ENCODE results near the gene LTBP4.

Gene LTBP4

DNA sequence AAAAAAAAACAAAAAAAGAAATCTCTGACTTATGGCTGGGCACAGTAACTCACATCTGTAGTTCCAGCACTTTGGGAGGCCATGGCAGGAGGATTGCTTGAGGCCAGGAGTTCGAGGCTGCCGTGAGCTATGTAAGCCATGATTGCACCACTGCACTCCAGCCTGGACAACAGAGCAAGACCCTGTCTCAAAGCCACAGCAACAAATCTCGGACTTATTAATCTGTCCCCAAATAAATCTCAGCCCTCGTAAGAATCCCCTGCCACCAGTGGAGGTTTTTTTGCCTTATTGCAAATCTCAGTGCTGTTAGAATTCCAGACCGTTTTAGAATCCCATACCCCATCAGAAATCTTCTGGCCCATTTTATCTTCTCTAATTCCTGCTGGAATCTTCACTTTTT lies 19.6 kb upstream of the LTBP4 start:
- H3K36me3 ChIP-seq = peaks cover 25% of the 10 kb centered on the region
- no peak overlapping the region for H3K27ac ChIP-seq
- no peaks in the 10 kb centered on the region for H3K9me3 ChIP-seq (ENCODE audit: severe bottlenecking)
- TF ChIP-seq, protein P1, sequence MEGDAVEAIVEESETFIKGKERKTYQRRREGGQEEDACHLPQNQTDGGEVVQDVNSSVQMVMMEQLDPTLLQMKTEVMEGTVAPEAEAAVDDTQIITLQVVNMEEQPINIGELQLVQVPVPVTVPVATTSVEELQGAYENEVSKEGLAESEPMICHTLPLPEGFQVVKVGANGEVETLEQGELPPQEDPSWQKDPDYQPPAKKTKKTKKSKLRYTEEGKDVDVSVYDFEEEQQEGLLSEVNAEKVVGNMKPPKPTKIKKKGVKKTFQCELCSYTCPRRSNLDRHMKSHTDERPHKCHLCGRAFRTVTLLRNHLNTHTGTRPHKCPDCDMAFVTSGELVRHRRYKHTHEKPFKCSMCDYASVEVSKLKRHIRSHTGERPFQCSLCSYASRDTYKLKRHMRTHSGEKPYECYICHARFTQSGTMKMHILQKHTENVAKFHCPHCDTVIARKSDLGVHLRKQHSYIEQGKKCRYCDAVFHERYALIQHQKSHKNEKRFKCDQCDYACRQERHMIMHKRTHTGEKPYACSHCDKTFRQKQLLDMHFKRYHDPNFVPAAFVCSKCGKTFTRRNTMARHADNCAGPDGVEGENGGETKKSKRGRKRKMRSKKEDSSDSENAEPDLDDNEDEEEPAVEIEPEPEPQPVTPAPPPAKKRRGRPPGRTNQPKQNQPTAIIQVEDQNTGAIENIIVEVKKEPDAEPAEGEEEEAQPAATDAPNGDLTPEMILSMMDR (IDR thresholded peaks at IDR 0.05; ENCODE audit: low read depth, low read length) = no peak
- H3K27me3 ChIP-seq (ENCODE audit: insufficient read depth, low read depth, severe bottlenecking) = no peaks in the 10 kb centered on the region
- DNase-seq = no peak
- H3K4me3 ChIP-seq (ENCODE audit: low read depth, low read length) = no peak overlapping the region

DNA sequence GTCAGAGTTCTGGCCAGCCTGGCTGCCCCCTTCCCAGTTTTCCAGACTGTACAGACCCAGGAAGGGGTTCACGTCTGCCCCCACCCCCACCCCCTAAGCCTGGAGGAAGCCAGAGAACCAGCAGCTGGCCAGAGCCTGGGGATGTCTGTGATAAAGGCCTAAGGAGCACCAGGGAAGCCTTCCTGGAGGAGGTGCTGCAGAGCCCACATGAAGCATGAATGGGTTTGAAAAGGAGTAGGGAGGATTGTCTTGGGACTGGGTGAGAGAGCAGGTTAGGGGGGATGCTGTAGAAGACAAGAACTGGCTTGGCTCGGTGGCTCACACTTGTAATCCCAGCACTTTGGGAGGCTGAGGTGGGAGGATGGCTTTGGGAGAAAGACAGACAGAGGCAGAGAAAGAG lies 18.7 kb upstream of the LTBP4 start:
- DNase-seq = no peak
- Histone ChIP-seq H3K4me3 (ENCODE audit: low read depth, low read length) (no peak overlapping the region), H3K36me3 (peaks cover 22% of the 10 kb centered on the region), H3K27ac (no peak overlapping the region), H3K27me3 (ENCODE audit: insufficient read depth, low read depth, severe bottlenecking) (no peaks in the 10 kb centered on the region), H3K9me3 (ENCODE audit: severe bottlenecking) (no peaks in the 10 kb centered on the region)
- TF ChIP-seq, protein P1 (IDR thresholded peaks at IDR 0.05; ENCODE audit: low read depth, low read length) = no peak

DNA sequence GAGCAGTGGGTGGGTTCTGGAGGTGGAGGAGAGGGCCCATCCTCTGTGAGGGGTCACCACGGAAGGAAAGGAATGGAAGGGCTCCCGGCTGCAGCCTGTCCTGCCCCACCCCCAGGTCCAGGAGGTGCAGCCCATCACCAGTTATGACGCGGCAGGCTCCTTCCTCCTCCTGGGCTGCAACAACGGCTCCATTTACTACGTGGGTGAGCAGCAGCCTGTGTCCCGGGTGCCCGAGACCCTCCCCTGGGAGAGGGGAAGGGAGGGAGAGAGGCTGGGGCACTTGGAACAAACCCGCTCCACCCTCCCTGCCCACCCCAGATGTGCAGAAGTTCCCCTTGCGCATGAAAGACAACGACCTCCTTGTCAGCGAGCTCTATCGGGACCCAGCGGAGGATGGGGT lies 17.9 kb upstream of the LTBP4 start:
- Histone ChIP-seq H3K4me3 (ENCODE audit: low read depth, low read length) (no peak overlapping the region), H3K36me3 (peaks cover 20% of the 10 kb centered on the region), H3K27me3 (ENCODE audit: insufficient read depth, low read depth, severe bottlenecking) (no peaks in the 10 kb centered on the region), H3K9me3 (ENCODE audit: severe bottlenecking) (no peaks in the 10 kb centered on the region), H3K27ac (no peak overlapping the region)
- TF ChIP-seq, protein P1 (IDR thresholded peaks at IDR 0.05; ENCODE audit: low read depth, low read length) = no peak
- DNase-seq = no peak

GRCh38 chr19:40584007-40584406 lies 17.2 kb upstream of the LTBP4 start:
- H3K9me3 ChIP-seq (ENCODE audit: severe bottlenecking) = no peaks in the 10 kb centered on the region
- H3K36me3 ChIP-seq = peaks cover 17% of the 10 kb centered on the region
- no peak overlapping the region for H3K4me3 ChIP-seq (ENCODE audit: low read depth, low read length)
- H3K27me3 ChIP-seq (ENCODE audit: insufficient read depth, low read depth, severe bottlenecking) = no peaks in the 10 kb centered on the region
- DNase-seq = no peak
- TF ChIP-seq, protein P1 (IDR thresholded peaks at IDR 0.05; ENCODE audit: low read depth, low read length) = 0 out of 2 replicates have a peak, but pooled peaks have one; percentile 21
- H3K27ac ChIP-seq = no peak overlapping the region

DNA sequence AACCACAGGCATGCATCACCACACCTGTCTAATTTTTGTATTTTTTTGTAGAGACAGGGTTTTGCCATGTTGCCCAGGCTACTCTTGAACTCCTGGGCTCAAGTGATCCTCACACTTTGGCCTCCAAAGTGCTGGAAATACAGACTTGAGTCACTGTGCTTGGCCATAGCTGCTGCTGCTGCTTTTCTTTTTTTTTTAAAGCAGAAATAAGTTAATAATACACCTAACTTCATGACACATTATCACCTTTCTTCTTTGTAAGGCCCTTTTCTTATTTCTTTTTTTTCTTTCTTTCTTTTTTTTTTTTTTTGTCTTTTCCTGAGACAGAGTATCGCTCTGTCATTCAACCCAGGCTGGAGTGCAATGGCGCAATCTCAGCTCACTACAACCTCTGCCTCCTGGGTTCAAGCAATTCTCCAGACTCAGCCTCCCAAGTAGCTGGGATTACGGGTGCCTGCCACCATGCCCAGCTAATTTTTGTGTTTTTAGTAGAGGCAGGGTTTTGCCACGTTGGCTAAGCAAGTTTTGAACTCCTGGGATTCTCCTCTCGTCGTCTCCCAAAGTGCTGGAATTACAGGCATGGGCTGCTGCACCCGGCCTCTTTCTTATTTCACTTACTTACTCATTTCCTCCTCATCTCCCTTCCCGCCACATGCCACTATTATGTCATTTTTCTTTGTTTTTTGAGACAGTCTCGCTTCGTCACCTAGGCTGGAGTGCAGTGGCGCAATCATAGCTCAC lies 15.8 kb upstream of the LTBP4 start:
- no peaks in the 10 kb centered on the region for H3K27me3 ChIP-seq (ENCODE audit: insufficient read depth, low read depth, severe bottlenecking)
- TF ChIP-seq, protein P1 (IDR thresholded peaks at IDR 0.05; ENCODE audit: low read depth, low read length) = no peak
- no peak overlapping the region for H3K27ac ChIP-seq
- no peak for DNase-seq
- no peaks in the 10 kb centered on the region for H3K9me3 ChIP-seq (ENCODE audit: severe bottlenecking)
- peaks cover 14% of the 10 kb centered on the region for H3K36me3 ChIP-seq
- no peak overlapping the region for H3K4me3 ChIP-seq (ENCODE audit: low read depth, low read length)

DNA sequence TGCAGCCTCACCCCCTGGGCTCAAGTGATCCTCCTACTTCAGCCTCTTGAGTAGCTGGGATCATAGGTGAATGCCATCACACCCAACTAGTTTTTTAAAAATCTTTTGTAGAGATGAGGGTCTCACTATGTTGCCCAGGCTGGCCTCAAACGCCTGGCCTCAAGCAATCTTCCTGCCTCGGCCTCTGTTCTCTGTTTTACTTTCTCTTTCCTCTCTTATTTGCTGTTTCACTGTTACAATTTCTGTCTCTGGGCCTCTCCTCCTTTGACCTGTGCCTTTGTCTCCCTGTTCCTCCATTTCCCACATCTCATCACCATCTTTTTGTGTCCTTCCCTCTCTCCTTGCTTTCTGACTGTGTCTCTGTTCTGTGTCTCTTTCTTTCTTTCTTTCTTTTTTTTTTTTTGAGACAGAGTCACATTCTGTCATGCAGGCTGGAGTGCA lies 15.2 kb upstream of the LTBP4 start:
- TF ChIP-seq, protein P1 (IDR thresholded peaks at IDR 0.05; ENCODE audit: low read depth, low read length) = no peak
- DNase-seq = no peak
- H3K4me3 ChIP-seq (ENCODE audit: low read depth, low read length) = no peak overlapping the region
- H3K27ac ChIP-seq = no peak overlapping the region
- peaks cover 8% of the 10 kb centered on the region for H3K36me3 ChIP-seq
- no peaks in the 10 kb centered on the region for H3K27me3 ChIP-seq (ENCODE audit: insufficient read depth, low read depth, severe bottlenecking)
- H3K9me3 ChIP-seq (ENCODE audit: severe bottlenecking) = no peaks in the 10 kb centered on the region

Measured in WERI-Rb-1 (cell line).